Tibial nerve (tissue), 4 donors: ENCODE results near the gene CPB2. TPM values are rescaled to one million over a fixed set of nuclear protein-coding genes. Genes with fewer than 3 reads are reported as not detected.

ENCODE experiments used
- DNase-seq, 2 donors: peaks; one replicate each; pipeline ENCODE4 v3.0.0-alpha.2; 2019; ENCODE audit warnings: low spot score in 2 of 2
- H3K27ac ChIP-seq, 4 donors: fragments of 200-600 bp; sonication (generic) in 3 of 4; one replicate each; pipeline ENCODE4 v1.5.1; 2017 to 2019; ENCODE audit warnings: mild to moderate bottlenecking in 1 of 4
- H3K27me3 ChIP-seq, 2 donors: fragments of 200-600 bp; sonication (generic) in 1 of 2; one replicate each; pipeline versions ENCODE4 v1.5.1 to v1.6.0; 2017 to 2019
- H3K36me3 ChIP-seq, 3 donors: fragments of 200-600 bp; sonication (generic); one replicate each; pipeline ENCODE4 v1.5.1; 2018 to 2019
- H3K4me1 ChIP-seq, 4 donors: fragments of 200-600 bp; sonication (generic) in 3 of 4; one replicate each; pipeline ENCODE4 v1.5.1; 2017 to 2019
- H3K4me3 ChIP-seq, 4 donors: fragments of 200-600 bp; sonication (generic) in 3 of 4; one replicate each; pipeline ENCODE4 v1.5.1; 2017 to 2019; ENCODE audit warnings: mild to moderate bottlenecking in 1 of 4, moderate library complexity in 1 of 4
- H3K9me3 ChIP-seq, 4 donors: fragments of 200-600 bp; sonication (generic) in 3 of 4; one replicate each; pipeline ENCODE4 v1.5.1; 2017 to 2019
- CTCF ChIP-seq, 5 experiments: fragments of 200-600 bp in 3 of 5; fragments of 450-650 bp in 2 of 5; sonication (generic) in 3 of 5; IDR thresholded peaks; one replicate each; pipeline ENCODE4 v1.5.1; 2016 to 2019; ENCODE audit warnings: antibody characterized with exemption in 5 of 5, mild to moderate bottlenecking in 3 of 5, moderate library complexity in 2 of 5
- EP300 ChIP-seq, 2 donors: sonication (generic); formaldehyde crosslinking; IDR thresholded peaks; one replicate each; pipeline ENCODE4 v1.6.1; 2017; ENCODE audit warnings: antibody characterized with exemption in 2 of 2, mild to moderate bottlenecking in 1 of 2
- POLR2A ChIP-seq, 2 donors: fragments of 450-650 bp; IDR thresholded peaks; one replicate each; pipeline ENCODE4 v1.6.1; 2017; ENCODE audit warnings: antibody characterized with exemption in 2 of 2, mild to moderate bottlenecking in 2 of 2, moderate library complexity in 2 of 2
- WGBS, 2 donors: methylation state at CpG; one replicate each; pipeline ENCODE4 v1.1.5; 2018; 5-methylcytosine and 5-hydroxymethylcytosine counted together
- total RNA-seq, 4 donors: library from RNA; depleted of rRNA; stranded (reverse); fragments of >200 nt; gene quantifications; one replicate each; pipeline ENCODE4 v1.1.0, GENCODE V29; 2016

Gene CPB2
- total RNA-seq, 4 donors from 2014 or later = not detected

DNA sequence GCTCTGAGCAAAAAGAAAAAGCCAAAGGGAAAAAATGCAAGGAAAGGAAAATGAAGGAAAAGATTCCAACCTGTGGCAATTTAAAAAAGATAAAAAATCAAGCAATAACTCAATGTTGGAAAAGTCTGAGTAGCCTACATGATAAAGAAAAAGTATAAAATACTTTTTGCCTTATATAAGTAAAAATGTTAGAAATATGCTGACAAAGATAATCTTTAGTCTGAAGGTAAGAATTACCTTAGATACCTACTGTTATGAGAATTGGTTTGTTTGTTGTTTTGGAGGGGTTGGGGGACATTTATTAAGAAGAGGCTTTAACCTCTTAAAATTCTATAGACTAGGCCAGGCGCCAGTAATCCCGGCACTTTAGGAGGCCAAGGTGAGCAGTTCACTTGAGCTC, 29.7 kb upstream of the CPB2 start:
- WGBS, 2 donors = 84 to 87% methylated on average over 2 of the region's 2 CpGs
- TF ChIP-seq EP300 (IDR thresholded peaks at IDR 0.05) = no peak
- no peak for TF ChIP-seq POLR2A (IDR thresholded peaks at IDR 0.05)
- no peak for TF ChIP-seq CTCF (IDR thresholded peaks at IDR 0.05)
- Histone ChIP-seq H3K27me3 (no peaks in the 10 kb centered on the region), H3K27ac (no peak overlapping the region), H3K36me3 (no peaks in the 10 kb centered on the region), H3K9me3 (no peaks in the 10 kb centered on the region), H3K4me1 (no peaks in the 10 kb centered on the region), H3K4me3 (no peak overlapping the region)
- no peak for DNase-seq

- no peaks in the 10 kb centered on the region for H3K36me3 ChIP-seq
- H3K27me3 ChIP-seq = no peaks in the 10 kb centered on the region
- H3K9me3 ChIP-seq = no peaks in the 10 kb centered on the region
- H3K27ac ChIP-seq = no peak overlapping the region
- no peaks in the 10 kb centered on the region for H3K4me1 ChIP-seq
- no peak for DNase-seq
- TF ChIP-seq EP300 (IDR thresholded peaks at IDR 0.05) = no peak
- TF ChIP-seq CTCF (IDR thresholded peaks at IDR 0.05) = no peak
- no peak for TF ChIP-seq POLR2A (IDR thresholded peaks at IDR 0.05)
- H3K4me3 ChIP-seq = no peak overlapping the region
- 74 to 90% methylated on average over 3 of the region's 3 CpGs for WGBS, 2 donors
Measured at GRCh38 chr13:46132109-46132508, 27.3 kb upstream of the CPB2 start.

GRCh38 chr13:46131705-46132104, 26.9 kb upstream of the CPB2 start:
- H3K4me3 ChIP-seq = no peak overlapping the region
- H3K4me1 ChIP-seq = no peaks in the 10 kb centered on the region
- DNase-seq = no peak
- no peak overlapping the region for H3K27ac ChIP-seq
- no peaks in the 10 kb centered on the region for H3K9me3 ChIP-seq
- H3K36me3 ChIP-seq = no peaks in the 10 kb centered on the region
- H3K27me3 ChIP-seq = no peaks in the 10 kb centered on the region
- no peak for TF ChIP-seq CTCF (IDR thresholded peaks at IDR 0.05)
- TF ChIP-seq POLR2A (IDR thresholded peaks at IDR 0.05) = no peak
- TF ChIP-seq EP300 (IDR thresholded peaks at IDR 0.05) = no peak

GRCh38 chr13:46129955-46130618, 25.3 kb upstream of the CPB2 start:
- no peak for DNase-seq
- 82 to 87% methylated on average over 3 of the region's 3 CpGs for WGBS, 2 donors
- H3K4me3 ChIP-seq = no peak overlapping the region
- H3K36me3 ChIP-seq = no peaks in the 10 kb centered on the region
- H3K9me3 ChIP-seq = no peaks in the 10 kb centered on the region
- H3K27me3 ChIP-seq = no peaks in the 10 kb centered on the region
- H3K4me1 ChIP-seq = peaks cover 0 to 3% (median 0%) of the 10 kb centered on the region in 4 donors
- no peak overlapping the region for H3K27ac ChIP-seq
- TF ChIP-seq CTCF (IDR thresholded peaks at IDR 0.05) (no peak), EP300 (IDR thresholded peaks at IDR 0.05) (no peak), POLR2A (IDR thresholded peaks at IDR 0.05) (no peak)

GRCh38 chr13:46129124-46129523, 24.3 kb upstream of the CPB2 start:
- Histone ChIP-seq H3K9me3 (no peaks in the 10 kb centered on the region), H3K4me3 (no peak overlapping the region), H3K27ac (no peak overlapping the region), H3K36me3 (no peaks in the 10 kb centered on the region), H3K27me3 (no peaks in the 10 kb centered on the region), H3K4me1 (peaks cover 0 to 3% (median 0%) of the 10 kb centered on the region in 4 donors)
- TF ChIP-seq CTCF (IDR thresholded peaks at IDR 0.05) = no peak
- 91 to 97% methylated on average over 2 of the region's 2 CpGs for WGBS, 2 donors
- no peak for DNase-seq
